GM23338 (cell line): ENCODE measurements around the gene SPTBN4. TPM values are rescaled to one million over a fixed set of nuclear protein-coding genes. Genes with fewer than 3 reads are reported as not detected.
A peak's percentile ranks its signal among the peaks of the same experiment; 100 is the strongest.

ENCODE experiments used
- ATAC-seq: fragments of 200-7000 bp; cut with Tn5 transposase; 3 replicates; pipeline ENCODE4 v1.9.1; 2020
- DNase-seq: peaks from one replicate; pipeline ENCODE4 v3.0.0-alpha.2; 2015; ENCODE audit warnings: low spot score
- H2AFZ ChIP-seq: fragments of 200-600 bp; sonication (generic); 2 replicates; pipeline ENCODE4 v1.8.0; 2016; ENCODE audit warnings: antibody characterized with exemption, mild to moderate bottlenecking, moderate library complexity
- H3F3A ChIP-seq: fragments of 200-600 bp; sonication (generic); replicated peaks from 2 replicates; pipeline ENCODE4 v1.8.0; 2017; ENCODE audit warnings: antibody characterized with exemption, mixed run types, low read depth
- H3K27ac ChIP-seq: fragments of 200-600 bp; sonication (generic); 2 replicates; pipeline ENCODE4 v1.6.1; 2016; ENCODE audit warnings: low read depth
- H3K27me3 ChIP-seq: fragments of 200-600 bp; sonication (generic); 2 replicates; pipeline ENCODE4 v1.8.0; 2016; ENCODE audit warnings: mild to moderate bottlenecking, mixed run types, moderate library complexity; ENCODE audit not compliant: insufficient read depth
- H3K36me3 ChIP-seq: fragments of 200-600 bp; sonication (generic); 2 replicates; pipeline ENCODE4 v1.8.0; 2016; ENCODE audit warnings: mild to moderate bottlenecking; ENCODE audit not compliant: insufficient read depth
- H3K4me1 ChIP-seq: fragments of 200-600 bp; sonication (generic); 2 replicates; pipeline ENCODE4 v1.8.0; 2016; ENCODE audit warnings: mild to moderate bottlenecking, moderate library complexity; ENCODE audit not compliant: insufficient read depth
- H3K4me2 ChIP-seq: fragments of 200-600 bp; sonication (generic); 2 replicates; pipeline ENCODE4 v1.7.1; 2017; ENCODE audit warnings: mixed run types
- H3K4me3 ChIP-seq: fragments of 200-600 bp; sonication (generic); 2 replicates; pipeline ENCODE4 v1.6.1; 2016; ENCODE audit warnings: mixed run types
- H3K79me2 ChIP-seq: fragments of 200-600 bp; sonication (generic); replicated peaks from 2 replicates; pipeline ENCODE4 v1.8.0; 2017; ENCODE audit warnings: mild to moderate bottlenecking; ENCODE audit not compliant: insufficient read depth
- H3K9me2 ChIP-seq: fragments of 200-600 bp; sonication (generic); 2 replicates; pipeline ENCODE4 v1.8.0; 2017; ENCODE audit not compliant: insufficient read depth
- H4K20me1 ChIP-seq: fragments of 200-600 bp; sonication (generic); replicated peaks from 2 replicates; pipeline ENCODE4 v1.8.0; 2017; ENCODE audit warnings: mild to moderate bottlenecking; ENCODE audit not compliant: insufficient read depth
- H3K27ac Mint-ChIP-seq: 2 replicates; pipeline ENCODE4 v1.8.0; 2020; ENCODE audit warnings: inconsistent platforms, mild to moderate bottlenecking, moderate library complexity, mixed read lengths
- H3K27me3 Mint-ChIP-seq: 3 replicates; pipeline ENCODE4 v1.8.0; 2022; ENCODE audit warnings: low read depth, mild to moderate bottlenecking, moderate library complexity, mixed read lengths, inconsistent platforms; ENCODE audit not compliant: insufficient read depth, poor library complexity
- H3K36me3 Mint-ChIP-seq: 3 replicates; pipeline ENCODE4 v1.8.0; 2021; ENCODE audit warnings: low read depth, mild to moderate bottlenecking, inconsistent platforms, moderate library complexity, mixed read lengths
- H3K4me1 Mint-ChIP-seq: 3 replicates; pipeline ENCODE4 v1.8.0; 2020; ENCODE audit warnings: mild to moderate bottlenecking, inconsistent platforms, mixed read lengths
- H3K4me3 Mint-ChIP-seq: 3 replicates; pipeline ENCODE4 v1.8.0; 2021; ENCODE audit warnings: moderate library complexity, mild to moderate bottlenecking, inconsistent platforms, mixed read lengths
- H3K9me3 Mint-ChIP-seq: 3 replicates; pipeline ENCODE4 v1.8.0; 2020; ENCODE audit warnings: moderate library complexity, mild to moderate bottlenecking, inconsistent platforms, mixed read lengths
- CREB1 ChIP-seq: fragments of 250-450 bp; sonication (Bioruptor Pico); IDR thresholded peaks from 2 replicates; pipeline ENCODE4 v1.5.0; 2020; ENCODE audit warnings: low read depth, mild to moderate bottlenecking, moderate library complexity
- CTCF ChIP-seq, 2 experiments: fragments of 200-600 bp in 1 of 2; sonication (generic) in 1 of 2; conservative IDR thresholded peaks; 2 replicates each; pipeline versions ENCODE4 v1.5.1 to v1.6.1; 2016 to 2017; ENCODE audit warnings: antibody characterized with exemption in 2 of 2, low read depth in 2 of 2, mild to moderate bottlenecking in 2 of 2, moderate library complexity in 1 of 2
- EZH2phosphoT487 ChIP-seq: fragments of 200-600 bp; sonication (generic); IDR thresholded peaks from one replicate; pipeline ENCODE4 v1.8.1; 2018; ENCODE audit warnings: antibody characterized with exemption; ENCODE audit not compliant: unreplicated experiment
- JUNB ChIP-seq: IDR thresholded peaks from one replicate; pipeline ENCODE4 v1.6.1; 2016; ENCODE audit warnings: antibody characterized with exemption; ENCODE audit not compliant: unreplicated experiment
- NANOG ChIP-seq: IDR thresholded peaks from 2 replicates; pipeline ENCODE4 v1.6.1; 2016; ENCODE audit warnings: antibody characterized with exemption, borderline replicate concordance
- POLR2AphosphoS5 ChIP-seq: IDR thresholded peaks from 2 replicates; pipeline ENCODE4 v1.6.1; 2016; ENCODE audit warnings: antibody characterized with exemption, low read depth
- STAT1 ChIP-seq: IDR thresholded peaks from one replicate; pipeline ENCODE4 v1.6.1; 2016; ENCODE audit warnings: antibody characterized with exemption; ENCODE audit not compliant: unreplicated experiment
- ZNF331 ChIP-seq: fragments of 250-450 bp; sonication (Bioruptor Pico); IDR thresholded peaks from 2 replicates; pipeline ENCODE4 v1.5.0; 2020; ENCODE audit warnings: low read depth, mild to moderate bottlenecking, moderate library complexity
- polyA plus RNA-seq: library from polyadenylated mRNA; unstranded; fragments of >200 nt; fragmentation: Nextera tagmentation; extraction: Ambion mirVana; gene quantifications from 2 replicates; pipeline ENCODE4 v1.2.1, GENCODE V29; 2016
- total RNA-seq: library from RNA; depleted of rRNA; stranded (reverse); fragments of >200 nt; shearing (Covaris generic); gene quantifications from 2 replicates; pipeline ENCODE4 v1.2.3, GENCODE V29; 2014
- TF ChIP-seq, protein P1 (sequence below): IDR thresholded peaks from one replicate; pipeline ENCODE4 v1.6.1; 2018; ENCODE audit warnings: antibody characterized with exemption; ENCODE audit not compliant: unreplicated experiment

SPTBN4 gene
- total and polyA plus RNA-seq, 2 experiments from 2014 or later = 1.6 to 2.3 TPM

DNA sequence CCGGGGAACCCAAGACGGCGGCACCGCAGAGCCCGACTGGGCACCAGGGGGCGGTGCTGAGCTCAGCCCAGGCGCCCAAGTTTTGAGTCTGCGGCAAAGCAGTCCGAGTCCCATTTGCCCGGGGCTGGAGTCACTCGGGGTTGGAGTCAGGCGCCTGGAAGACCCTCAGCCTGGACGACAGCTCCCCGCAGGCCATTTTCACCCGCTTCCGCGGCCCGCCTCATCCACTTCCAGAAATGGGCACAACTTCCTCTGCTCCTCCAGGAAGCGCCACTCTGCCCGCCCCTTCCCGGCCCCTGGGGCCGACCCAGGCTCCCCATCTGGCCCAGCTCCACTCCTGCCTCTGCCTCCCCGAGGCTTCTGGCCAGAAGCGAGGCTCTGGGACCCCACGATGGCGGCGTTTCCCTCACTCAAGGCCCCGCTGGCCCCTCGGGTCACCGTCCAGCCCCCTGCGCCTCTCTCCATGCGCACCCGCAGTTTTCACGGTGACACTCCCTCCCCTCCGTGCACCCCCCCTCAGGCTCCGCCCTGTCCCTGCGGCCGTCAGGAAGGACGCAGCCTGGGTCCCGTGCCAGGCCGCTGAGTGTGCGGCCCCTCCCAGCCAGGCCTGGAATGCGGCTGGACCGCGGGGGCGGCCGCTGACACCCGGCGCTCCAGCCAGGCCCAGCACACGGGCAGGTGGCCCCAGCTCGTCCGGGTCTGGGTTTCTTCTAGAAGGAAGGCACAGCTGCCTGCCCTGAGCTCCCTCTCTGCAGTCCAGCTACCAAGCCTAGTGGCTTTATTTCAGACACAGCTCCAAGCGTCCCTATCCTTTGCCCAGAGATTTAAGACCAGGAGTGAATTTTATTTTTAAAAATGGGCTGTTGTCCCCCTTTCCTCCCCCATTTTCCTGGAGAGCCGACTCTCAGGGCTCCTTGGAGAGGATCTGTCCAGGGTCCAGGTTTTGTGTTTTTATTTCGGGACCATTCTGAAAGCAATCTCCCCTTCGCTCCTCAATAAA, 45.7 kb upstream of the SPTBN4 start:
- H2AFZ ChIP-seq = peak overlapping the region; percentile 95

GRCh38 chr19:40421993-40422747, 44.6 kb upstream of the SPTBN4 start:
- Histone ChIP-seq H3K27me3 (no peaks in the 10 kb centered on the region), H3F3A (0 out of 2 replicates have a peak, but pooled peaks cover 2% of the 10 kb centered on the region), H3K4me2 (peak overlapping the region; percentile 95), H3K4me3 (peak overlapping the region; percentile 87; the same call in 1 of the 2 replicates), H3K4me1 (peaks cover 17% of the 10 kb centered on the region), H2AFZ (no peak overlapping the region), H3K9me2 (no peaks in the 10 kb centered on the region), H3K27ac (peak overlapping the region; percentile 98), H3K79me2 (no peaks in the 10 kb centered on the region; the same call in none of the 2 replicates), H3K36me3 (no peaks in the 10 kb centered on the region), H4K20me1 (no peaks in the 10 kb centered on the region)
- DNase-seq (no peak), ATAC-seq (no peak)
- no peak overlapping the region for H3K27ac Mint-ChIP-seq
- peaks cover 21% of the 10 kb centered on the region for H3K4me1 Mint-ChIP-seq
- peaks cover 11% of the 10 kb centered on the region for H3K27me3 Mint-ChIP-seq
- peak overlapping the region; percentile 73; the same call in 2 of the 3 replicates for H3K4me3 Mint-ChIP-seq
- TF ChIP-seq NANOG (no peak), ZNF331 (CRISPR knock-in tag) (no peak), STAT1 (no peak), CREB1 (CRISPR knock-in tag) (no peak), EZH2phosphoT487 (no peak), CTCF (conservative IDR thresholded peaks at IDR 0.05; ENCODE audit: low read depth in 2 of 2) (no peak)
- TF ChIP-seq, protein P1, sequence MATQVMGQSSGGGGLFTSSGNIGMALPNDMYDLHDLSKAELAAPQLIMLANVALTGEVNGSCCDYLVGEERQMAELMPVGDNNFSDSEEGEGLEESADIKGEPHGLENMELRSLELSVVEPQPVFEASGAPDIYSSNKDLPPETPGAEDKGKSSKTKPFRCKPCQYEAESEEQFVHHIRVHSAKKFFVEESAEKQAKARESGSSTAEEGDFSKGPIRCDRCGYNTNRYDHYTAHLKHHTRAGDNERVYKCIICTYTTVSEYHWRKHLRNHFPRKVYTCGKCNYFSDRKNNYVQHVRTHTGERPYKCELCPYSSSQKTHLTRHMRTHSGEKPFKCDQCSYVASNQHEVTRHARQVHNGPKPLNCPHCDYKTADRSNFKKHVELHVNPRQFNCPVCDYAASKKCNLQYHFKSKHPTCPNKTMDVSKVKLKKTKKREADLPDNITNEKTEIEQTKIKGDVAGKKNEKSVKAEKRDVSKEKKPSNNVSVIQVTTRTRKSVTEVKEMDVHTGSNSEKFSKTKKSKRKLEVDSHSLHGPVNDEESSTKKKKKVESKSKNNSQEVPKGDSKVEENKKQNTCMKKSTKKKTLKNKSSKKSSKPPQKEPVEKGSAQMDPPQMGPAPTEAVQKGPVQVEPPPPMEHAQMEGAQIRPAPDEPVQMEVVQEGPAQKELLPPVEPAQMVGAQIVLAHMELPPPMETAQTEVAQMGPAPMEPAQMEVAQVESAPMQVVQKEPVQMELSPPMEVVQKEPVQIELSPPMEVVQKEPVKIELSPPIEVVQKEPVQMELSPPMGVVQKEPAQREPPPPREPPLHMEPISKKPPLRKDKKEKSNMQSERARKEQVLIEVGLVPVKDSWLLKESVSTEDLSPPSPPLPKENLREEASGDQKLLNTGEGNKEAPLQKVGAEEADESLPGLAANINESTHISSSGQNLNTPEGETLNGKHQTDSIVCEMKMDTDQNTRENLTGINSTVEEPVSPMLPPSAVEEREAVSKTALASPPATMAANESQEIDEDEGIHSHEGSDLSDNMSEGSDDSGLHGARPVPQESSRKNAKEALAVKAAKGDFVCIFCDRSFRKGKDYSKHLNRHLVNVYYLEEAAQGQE = no peak
- H3K36me3 Mint-ChIP-seq = peaks cover 12% of the 10 kb centered on the region
- peaks cover 3% of the 10 kb centered on the region; the same call in 1 of the 3 replicates for H3K9me3 Mint-ChIP-seq

More for the DNA sequence above, 45.7 kb upstream of the SPTBN4 start:
- ATAC-seq (peak; percentile 66), DNase-seq (peak; percentile 92)
- peak; percentile 87 to 94 for TF ChIP-seq CTCF (conservative IDR thresholded peaks at IDR 0.05; ENCODE audit: low read depth in 2 of 2)
- TF ChIP-seq JUNB = no peak
- TF ChIP-seq CREB1 (CRISPR knock-in tag) = 0 out of 2 replicates have a peak, but pooled peaks have one; percentile 24
- TF ChIP-seq POLR2AphosphoS5 = peak; percentile 80
- no peaks in the 10 kb centered on the region for H3K36me3 ChIP-seq
- H3K4me1 ChIP-seq = peaks cover 17% of the 10 kb centered on the region
- H3K9me2 ChIP-seq = no peaks in the 10 kb centered on the region
- peak overlapping the region; percentile 95 for H3K4me2 ChIP-seq
- Mint-ChIP-seq H3K36me3 (peaks cover 12% of the 10 kb centered on the region), H3K27ac (peak overlapping the region; percentile 93), H3K9me3 (peaks cover 3% of the 10 kb centered on the region; the same call in 1 of the 3 replicates), H3K27me3 (peaks cover 10% of the 10 kb centered on the region), H3K4me3 (peak overlapping the region; percentile 73), H3K4me1 (peaks cover 25% of the 10 kb centered on the region)
- no peaks in the 10 kb centered on the region for H3F3A ChIP-seq
- H3K4me3 ChIP-seq = peak overlapping the region; percentile 87
- H3K27ac ChIP-seq = peak overlapping the region; percentile 98
- H3K27me3 ChIP-seq = no peaks in the 10 kb centered on the region
- no peaks in the 10 kb centered on the region; the same call in none of the 2 replicates for H3K79me2 ChIP-seq
- H4K20me1 ChIP-seq = no peaks in the 10 kb centered on the region
